Measurements from ENCODE around the gene CCDC85B.
"Not testable (repeated sequence)": the region's sequence is repeated elsewhere in the genome, so short reads cannot be mapped to it uniquely, and the experiment has no call there.

Gene CCDC85B

DNA sequence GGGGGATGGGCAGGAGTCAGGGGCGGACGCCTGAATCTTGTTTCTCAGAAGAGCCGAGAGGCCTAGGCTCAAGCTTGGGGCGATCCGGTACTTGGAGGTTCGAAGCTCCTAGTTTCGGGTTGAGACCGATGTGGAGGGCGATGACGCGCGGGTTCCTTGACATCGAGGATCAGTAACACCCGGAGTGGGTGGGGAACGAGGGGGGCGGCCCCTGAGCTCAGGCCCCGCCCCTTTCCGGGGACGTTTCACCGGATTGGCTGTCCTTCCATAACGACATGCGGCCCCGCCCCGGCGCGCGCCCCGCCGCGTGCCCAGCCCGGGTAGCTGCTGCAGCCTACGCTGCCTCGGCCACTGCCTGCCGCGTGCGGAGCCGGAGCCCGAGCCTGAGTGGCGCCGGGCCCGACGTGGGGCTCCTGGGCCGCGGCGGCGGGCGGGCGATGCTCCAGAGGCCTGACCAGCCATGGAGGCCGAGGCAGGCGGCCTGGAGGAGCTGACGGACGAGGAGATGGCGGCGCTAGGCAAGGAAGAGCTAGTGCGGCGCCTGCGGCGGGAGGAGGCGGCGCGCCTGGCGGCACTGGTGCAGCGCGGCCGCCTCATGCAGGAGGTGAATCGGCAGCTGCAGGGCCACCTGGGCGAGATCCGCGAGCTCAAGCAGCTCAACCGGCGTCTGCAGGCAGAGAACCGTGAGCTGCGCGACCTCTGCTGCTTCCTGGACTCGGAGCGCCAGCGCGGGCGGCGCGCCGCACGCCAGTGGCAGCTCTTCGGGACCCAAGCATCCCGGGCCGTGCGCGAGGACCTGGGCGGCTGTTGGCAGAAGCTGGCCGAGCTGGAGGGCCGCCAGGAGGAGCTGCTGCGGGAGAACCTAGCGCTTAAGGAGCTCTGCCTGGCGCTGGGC, at the start of gene CCDC85B:
CCDC85B (plus strand) TSS at position 350 of the 895 bp plus-strand sequence; CDS start at position 461, 111 bp downstream.
- peak; percentile 90 for DNase-seq (ENCODE audit: low read depth, low spot score)

DNA sequence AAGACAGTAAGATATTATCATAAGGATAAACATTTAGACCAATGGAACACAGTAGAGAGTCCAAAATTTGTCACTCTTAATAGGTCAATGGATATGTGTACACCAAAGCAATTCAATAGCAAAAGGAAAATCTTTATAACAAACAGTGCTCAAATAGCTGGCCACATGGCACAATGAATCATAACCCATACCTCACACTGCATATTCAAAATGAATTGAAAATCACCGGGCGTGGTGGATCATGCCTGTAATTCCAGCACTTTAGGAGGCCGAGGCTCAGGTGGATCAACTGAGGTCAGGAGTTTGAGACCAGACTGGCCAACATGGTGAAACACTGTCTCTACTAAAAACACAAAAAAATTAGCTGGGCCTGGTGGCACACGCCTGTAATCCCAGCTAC, 48.3 kb upstream of the CCDC85B start:
- no peak for DNase-seq (ENCODE audit: low read depth, low spot score)

DNA sequence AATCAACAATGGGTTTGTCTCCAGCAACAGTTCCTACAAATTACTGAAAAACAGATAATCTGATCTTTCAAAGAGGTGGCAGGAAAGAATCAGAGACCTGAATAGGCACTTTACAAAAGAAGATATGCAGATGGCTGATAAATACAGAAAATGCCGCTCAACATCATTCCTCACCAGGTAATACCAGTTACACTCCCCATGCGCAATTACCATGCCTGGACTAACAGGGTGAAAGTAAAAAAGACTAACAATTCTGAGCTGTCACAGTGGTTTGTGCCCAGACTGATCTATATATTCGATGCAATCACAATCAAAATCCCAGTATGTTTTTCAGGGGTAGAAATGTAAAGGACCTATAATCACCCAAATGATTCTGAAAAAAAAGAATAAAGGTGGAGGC, 46.7 kb upstream of the CCDC85B start:
- no peak for DNase-seq (ENCODE audit: low read depth, low spot score)

DNA sequence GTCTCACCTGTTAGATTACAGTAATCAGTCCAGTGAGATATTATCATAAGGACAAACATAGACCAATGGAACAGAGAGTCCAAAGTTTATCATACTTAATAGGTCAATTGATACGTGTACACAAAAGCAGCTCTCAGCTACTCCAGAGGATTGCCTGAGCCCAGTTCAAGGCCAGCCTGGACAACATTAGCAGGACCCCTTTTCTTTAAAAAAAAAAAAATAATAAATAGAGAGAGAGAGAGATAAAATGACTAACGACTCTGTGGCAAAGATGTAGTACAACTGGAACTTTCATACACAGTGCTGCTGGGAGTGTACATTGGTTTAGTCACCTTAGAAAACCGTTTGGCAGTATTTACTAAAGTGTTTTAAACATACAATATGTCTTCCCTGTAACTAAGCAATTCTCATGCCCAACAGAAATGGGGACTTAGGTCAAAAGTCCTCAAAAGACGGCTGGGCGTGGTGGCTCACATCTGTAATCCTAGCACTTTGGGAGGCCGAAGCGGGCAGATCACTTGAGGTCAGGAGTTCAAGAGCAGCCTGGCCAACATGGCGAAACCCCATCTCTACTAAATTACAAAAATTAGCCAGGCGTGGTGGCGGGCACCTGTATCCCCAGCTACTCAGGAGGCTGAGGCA, 46.1 kb upstream of the CCDC85B start:
- DNase-seq (ENCODE audit: low read depth, low spot score): no peak

DNA sequence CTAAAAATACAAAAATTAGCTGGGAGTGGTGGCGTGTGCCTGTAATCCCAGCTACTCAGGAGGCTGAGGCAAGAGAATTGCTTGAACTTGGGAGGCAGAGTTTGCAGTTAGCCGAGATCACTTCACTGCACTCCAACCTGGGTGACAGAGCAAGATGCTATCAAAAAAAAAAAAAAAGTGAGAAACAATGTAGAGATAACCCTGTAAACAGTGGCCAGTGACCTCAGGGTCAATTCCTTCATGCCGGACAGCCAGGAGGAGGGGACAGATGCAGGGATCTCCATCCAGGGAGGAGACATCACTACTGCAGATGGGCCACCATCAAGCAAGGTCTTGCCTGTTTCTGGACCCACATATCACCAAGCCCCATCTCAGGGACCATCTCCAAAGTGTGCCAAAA, 42.7 kb upstream of the CCDC85B start:
- DNase-seq (ENCODE audit: low read depth, low spot score): no peak

- DNase-seq (ENCODE audit: low read depth, low spot score): not testable (repeated sequence)
Observed at GRCh38 chr11:65848693-65849092, 41.8 kb upstream of the CCDC85B start.

DNA sequence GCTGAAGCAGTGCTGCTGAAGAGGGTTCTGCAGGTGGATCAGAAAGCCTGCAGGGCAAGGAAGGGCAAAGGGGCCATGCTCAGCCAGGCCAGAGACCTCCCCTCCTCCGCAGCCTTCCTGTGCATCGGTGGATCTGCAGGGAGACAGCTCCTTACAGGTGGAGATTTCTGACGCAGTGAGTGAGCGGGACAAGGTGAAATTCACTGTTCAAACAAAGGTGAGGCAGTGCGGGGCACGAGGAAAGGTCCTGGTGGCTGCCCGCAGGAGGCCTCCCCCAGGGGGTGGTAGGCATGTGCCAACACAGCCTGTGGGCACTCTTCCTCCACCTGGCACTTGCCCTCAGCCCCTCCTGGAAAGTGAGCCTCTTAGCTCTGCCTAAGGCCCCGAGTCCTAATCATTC, 41.1 kb upstream of the CCDC85B start:
- DNase-seq (ENCODE audit: low read depth, low spot score): no peak

DNA sequence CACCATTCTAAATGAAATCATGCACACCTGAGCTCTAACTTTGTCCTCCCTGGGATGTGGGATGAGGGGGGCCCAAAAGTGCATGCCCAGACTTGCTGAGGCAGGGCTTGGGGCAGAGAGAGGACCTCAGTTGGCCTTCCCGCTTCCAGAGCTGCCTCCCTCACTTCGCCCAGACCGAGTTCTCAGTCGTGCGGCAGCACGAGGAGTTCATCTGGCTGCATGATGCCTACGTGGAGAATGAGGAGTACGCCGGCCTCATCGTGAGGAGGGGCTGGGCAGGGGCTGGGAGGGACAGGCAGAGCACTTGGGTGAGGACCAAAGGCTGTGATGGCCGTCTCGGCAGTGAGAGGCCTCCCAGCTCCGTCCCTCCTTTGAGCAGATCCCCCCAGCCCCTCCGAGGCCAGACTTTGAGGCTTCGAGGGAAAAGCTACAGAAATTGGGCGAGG, 40.7 kb upstream of the CCDC85B start:
- no peak for DNase-seq (ENCODE audit: low read depth, low spot score)

DNA sequence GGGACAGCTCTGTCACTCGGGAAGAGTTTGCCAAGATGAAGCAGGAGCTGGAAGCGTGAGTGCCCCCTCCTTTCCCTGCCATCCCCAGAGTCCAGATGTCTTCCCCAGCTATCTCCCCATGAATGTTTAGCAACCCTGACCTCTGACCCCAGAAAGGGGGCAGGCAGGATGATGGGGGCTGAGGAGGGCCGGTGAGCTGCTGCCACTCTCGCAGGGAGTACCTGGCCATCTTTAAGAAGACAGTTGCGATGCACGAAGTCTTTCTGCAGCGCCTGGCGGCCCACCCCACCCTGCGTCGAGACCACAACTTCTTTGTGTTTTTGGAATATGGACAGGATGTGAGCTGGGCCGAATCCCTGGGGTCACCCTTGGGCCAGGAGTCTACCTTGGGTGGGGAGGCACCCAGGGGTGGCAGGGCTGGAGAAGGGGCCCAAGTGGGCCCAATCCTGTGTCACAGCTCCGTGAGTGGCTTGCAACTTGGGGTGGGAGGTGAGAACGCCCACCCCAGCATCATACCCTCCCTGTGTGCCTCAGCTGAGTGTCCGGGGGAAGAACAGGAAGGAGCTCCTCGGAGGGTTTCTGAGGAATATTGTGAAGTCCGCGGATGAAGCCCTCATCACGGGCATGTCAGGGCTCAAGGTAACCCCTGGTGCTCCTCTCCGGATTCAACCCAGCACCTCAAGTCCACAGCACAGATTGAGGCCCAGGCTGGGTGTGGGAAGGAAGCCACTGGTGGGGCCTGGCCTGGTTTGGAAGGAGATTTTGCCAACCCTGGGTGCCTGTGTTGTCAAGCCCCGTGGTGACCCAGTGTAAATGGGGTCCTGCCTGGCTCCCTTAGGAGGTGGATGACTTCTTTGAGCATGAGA, 40.0 kb upstream of the CCDC85B start:
- no peak for DNase-seq (ENCODE audit: low read depth, low spot score)

- DNase-seq (ENCODE audit: low read depth, low spot score): no peak
Observed at GRCh38 chr11:65851083-65851579, 39.3 kb upstream of the CCDC85B start.

GRCh38 chr11:65851811-65852507, 38.5 kb upstream of the CCDC85B start:
- DNase-seq (ENCODE audit: low read depth, low spot score): no peak

DNA sequence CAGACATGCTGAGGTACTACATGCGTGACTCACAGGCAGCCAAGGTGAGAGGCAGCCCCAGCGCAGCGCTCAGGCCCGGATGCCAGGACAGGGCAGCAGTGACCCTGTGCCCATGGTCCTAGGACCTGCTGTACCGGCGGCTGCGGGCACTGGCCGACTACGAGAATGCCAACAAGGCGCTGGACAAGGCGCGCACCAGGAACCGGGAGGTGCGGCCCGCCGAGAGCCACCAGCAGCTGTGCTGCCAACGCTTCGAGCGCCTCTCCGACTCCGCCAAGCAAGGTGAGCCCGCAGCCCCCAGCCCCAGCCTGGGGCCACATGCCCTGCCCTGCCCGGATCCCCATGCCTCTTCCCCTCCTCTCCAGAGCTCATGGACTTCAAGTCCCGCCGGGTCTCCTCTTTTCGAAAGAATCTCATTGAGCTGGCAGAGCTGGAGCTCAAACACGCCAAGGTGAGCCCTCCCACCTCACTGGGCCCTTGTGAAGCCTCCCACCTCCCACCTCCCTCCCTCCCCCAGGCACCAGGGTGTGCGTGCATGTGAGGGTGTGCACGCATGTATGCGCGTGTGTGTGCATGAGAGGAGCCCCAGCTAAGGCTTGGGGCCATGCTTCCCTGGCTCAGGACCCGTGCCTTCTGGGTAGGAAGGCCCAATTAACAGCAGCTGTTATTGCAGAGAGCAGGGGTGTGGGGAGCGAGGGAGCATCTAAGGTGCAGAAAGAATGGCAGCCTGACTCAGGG, 37.8 kb upstream of the CCDC85B start:
- DNase-seq (ENCODE audit: low read depth, low spot score): no peak

- no peak for DNase-seq (ENCODE audit: low read depth, low spot score)
Observed at GRCh38 chr11:65853246-65853979, 37.1 kb upstream of the CCDC85B start.

GRCh38 chr11:65854161-65854592, 36.3 kb upstream of the CCDC85B start:
- no peak for DNase-seq (ENCODE audit: low read depth, low spot score)

- no peak for DNase-seq (ENCODE audit: low read depth, low spot score)
Observed at GRCh38 chr11:65854852-65855837, 35.3 kb upstream of the CCDC85B start.

DNA sequence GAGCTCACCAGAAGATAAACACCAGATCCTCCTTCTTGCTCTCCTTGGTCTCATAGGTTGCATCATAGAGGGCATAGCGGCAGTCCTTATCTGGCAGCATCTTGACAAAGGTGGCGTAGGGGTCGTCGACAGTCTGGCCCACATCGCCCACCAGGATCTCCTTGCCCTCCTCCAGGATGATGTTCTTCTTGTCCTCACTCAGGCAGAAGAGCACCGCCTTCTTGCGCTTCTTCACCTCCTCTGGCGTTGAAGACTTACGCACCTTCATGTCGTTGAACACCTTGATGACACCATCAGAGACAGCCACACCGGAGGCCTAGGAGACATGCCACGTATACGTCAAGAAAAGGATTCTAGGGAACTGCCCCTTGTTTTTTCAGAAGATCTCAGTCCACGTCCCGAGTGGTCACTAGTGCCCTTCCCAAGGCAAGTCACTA, 34.5 kb upstream of the CCDC85B start:
- DNase-seq (ENCODE audit: low read depth, low spot score): no peak

- DNase-seq (ENCODE audit: low read depth, low spot score): peak; percentile 64
Observed at GRCh38 chr11:65856689-65857499, 33.6 kb upstream of the CCDC85B start.

DNA sequence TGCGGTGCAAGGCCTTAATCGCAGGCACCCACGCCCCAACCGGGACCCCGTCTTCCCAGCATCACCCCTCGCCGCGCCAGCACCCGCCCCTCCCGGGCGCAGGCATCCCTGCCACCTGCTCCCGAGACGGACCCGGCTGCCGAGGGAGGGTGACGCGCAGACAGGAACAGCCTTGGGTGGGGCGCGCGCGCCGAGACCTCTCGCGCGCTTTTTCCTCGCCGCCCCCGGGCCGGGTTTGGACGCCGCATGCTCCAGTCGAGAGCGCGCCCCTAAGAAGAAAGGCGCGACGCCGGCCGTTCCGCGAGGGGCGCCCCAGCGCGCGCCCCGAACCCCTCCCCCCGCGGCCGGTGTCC, 33.0 kb upstream of the CCDC85B start:
- DNase-seq (ENCODE audit: low read depth, low spot score): peak; percentile 41

All from activated naive CD8-positive, alpha-beta T cell treated with anti-CD3 and anti-CD28 coated beads, Interleukin-2, amount 50 U/mL, for 16 hours (primary cell).